HCT116 (cell line): Measurements from ENCODE around the gene PGPEP1. TPM values are rescaled to one million over a fixed set of nuclear protein-coding genes. Genes with fewer than 3 reads are reported as not detected.

Experiments used
- ATAC-seq: fragments of 200-7000 bp; cut with Tn5 transposase; 2 replicates; pipeline ENCODE4 v1.9.1; 2020; ENCODE audit warnings: mild to moderate bottlenecking, moderate library complexity
- BruUV-seq: library from RNA; stranded (reverse); fragments of 400-500 nt; replicated peaks from 2 replicates; lab custom pipeline; 2021; lab: Mats Ljungman, UMichigan
- CTCF ChIA-PET: fragments of 300-600 bp; sonication (Branson Sonifier 250); formaldehyde crosslinking; loops from one replicate; lab custom pipeline; 2021; ENCODE audit warnings: antibody characterized with exemption; lab: Charles Lee
- POLR2A ChIA-PET: fragments of 300-600, 350-600 bp; sonication (Branson Sonifier 250); formaldehyde crosslinking; loops from one replicate; lab custom pipeline; 2021; ENCODE audit warnings: antibody characterized with exemption; lab: Charles Lee
- RAD21 ChIA-PET, 2 experiments: fragments of 300-600 bp; sonication (Branson Sonifier 250); formaldehyde crosslinking; loops; one replicate each; lab custom pipeline; 2023; ENCODE audit warnings: low total read pairs in 2 of 2; ENCODE audit not compliant: uncharacterized antibody in 2 of 2, unreplicated experiment in 2 of 2, low non-redundant PET in 1 of 2; lab: Charles Lee
- DNase-seq: peaks from one replicate; pipeline ENCODE4 v3.0.0-alpha.2; 2010; ENCODE audit warnings: low read depth, low spot score
- H2AFZ ChIP-seq: fragments of 200-600 bp; shearing (Covaris generic), sonication (generic); 2 replicates; pipeline ENCODE4 v1.6.1; 2017; ENCODE audit warnings: low read depth, mixed run types, mixed read lengths, antibody characterized with exemption, low read length; ENCODE audit not compliant: poor library complexity, severe bottlenecking
- H3K27ac ChIP-seq: 2 replicates; pipeline ENCODE4 v1.5.1; 2012; ENCODE audit warnings: low read depth, low read length
- H3K27me3 ChIP-seq: fragments of 200-600 bp; sonication (generic); 2 replicates; pipeline ENCODE4 v1.6.1; 2016; ENCODE audit warnings: mixed run types, low read length, mixed read lengths; ENCODE audit not compliant: insufficient read depth
- H3K36me3 ChIP-seq, 2 experiments: fragments of 200-500 bp in 1 of 2; fragments of 200-600 bp in 1 of 2; sonication (Bioruptor generic) in 1 of 2; sonication (generic) in 1 of 2; 2 replicates each; pipeline versions ENCODE4 v1.5.1 to v1.6.1; 2014 to 2016; ENCODE audit warnings: low read length in 2 of 2, inconsistent platforms in 1 of 2, mixed read lengths in 1 of 2, mixed run types in 1 of 2; ENCODE audit not compliant: insufficient read depth in 2 of 2, control insufficient read depth in 1 of 2
- H3K4me1 ChIP-seq, 2 experiments: fragments of 200-600 bp in 1 of 2; sonication (generic) in 1 of 2; 2 replicates each; pipeline versions ENCODE4 v1.5.1 to v1.6.1; 2012 to 2017; ENCODE audit warnings: low read length in 2 of 2, inconsistent platforms in 1 of 2, mild to moderate bottlenecking in 1 of 2, mixed read lengths in 1 of 2, mixed run types in 1 of 2, moderate library complexity in 1 of 2; ENCODE audit not compliant: insufficient read depth in 2 of 2, control insufficient read depth in 1 of 2
- H3K4me2 ChIP-seq: fragments of 200-600 bp; sonication (generic); 2 replicates; pipeline ENCODE4 v1.6.1; 2017; ENCODE audit warnings: mixed run types, low read length, mixed read lengths
- H3K4me3 ChIP-seq, 2 experiments: fragments of 200-600 bp in 1 of 2; sonication (generic) in 1 of 2; replicated peaks in 1 of 2; 2 replicates each; pipeline ENCODE4 v1.5.1; 2011 to 2016; ENCODE audit warnings: low read length in 2 of 2, control low read depth in 1 of 2, low read depth in 1 of 2, mild to moderate bottlenecking in 1 of 2, mixed read lengths in 1 of 2, mixed run types in 1 of 2
- H3K79me2 ChIP-seq: fragments of 200-600 bp; sonication (generic); 2 replicates; pipeline ENCODE4 v1.6.1; 2017; ENCODE audit warnings: mild to moderate bottlenecking, mixed run types, low read length, moderate library complexity, mixed read lengths; ENCODE audit not compliant: insufficient read depth
- H3K9ac ChIP-seq: fragments of 200-600 bp; sonication (generic); 2 replicates; pipeline ENCODE4 v1.6.1; 2016; ENCODE audit warnings: low read length, mixed read lengths
- H3K9me2 ChIP-seq: fragments of 200-600 bp; sonication (generic), shearing (Covaris generic); 2 replicates; pipeline ENCODE4 v1.6.1; 2017; ENCODE audit warnings: mixed run types, mild to moderate bottlenecking, moderate library complexity; ENCODE audit not compliant: insufficient read depth
- H3K9me3 ChIP-seq, 2 experiments: fragments of 200-500 bp in 1 of 2; fragments of 200-600 bp in 1 of 2; sonication (Bioruptor generic) in 1 of 2; sonication (generic) in 1 of 2; 2 replicates each; pipeline ENCODE4 v1.6.1; 2014 to 2017; ENCODE audit warnings: low read length in 2 of 2, mixed read lengths in 2 of 2, inconsistent platforms in 1 of 2, low read depth in 1 of 2, mild to moderate bottlenecking in 1 of 2, mixed run types in 1 of 2, moderate library complexity in 1 of 2; ENCODE audit not compliant: control insufficient read depth in 1 of 2, insufficient read depth in 1 of 2
- H4K20me1 ChIP-seq: fragments of 200-600 bp; sonication (generic), shearing (Covaris generic); 2 replicates; pipeline ENCODE4 v1.6.1; 2017; ENCODE audit warnings: mixed run types, mild to moderate bottlenecking, moderate library complexity; ENCODE audit not compliant: insufficient read depth
- EZH2phosphoT487 ChIP-seq: fragments of 200-600 bp; IDR thresholded peaks from 2 replicates; pipeline ENCODE4 v1.6.1; 2018; ENCODE audit warnings: antibody characterized with exemption, borderline replicate concordance
- FOSL1 ChIP-seq: IDR thresholded peaks from 2 replicates; pipeline ENCODE4 v1.6.1; 2012; ENCODE audit warnings: low read depth
- intact Hi-C: fragments of 100-400 bp; cut with micrococcal nuclease; formaldehyde crosslinking; loops from 2 replicates; pipeline ENCODE4 v1.10.0; 2022
- total RNA-seq: library from RNA; stranded (reverse); gene quantifications from one replicate; pipeline ENCODE4 v1.2.1, GENCODE V29; 2021; ENCODE audit not compliant: unreplicated experiment
- TF ChIP-seq, protein P1 (sequence below): IDR thresholded peaks from 2 replicates; pipeline ENCODE4 v1.6.1; 2011; ENCODE audit warnings: mild to moderate bottlenecking, low read length, moderate library complexity; ENCODE audit not compliant: insufficient replicate concordance; ENCODE audit errors: extremely low read depth
- TF ChIP-seq, protein P2 (sequence below), 3 experiments: fragments of 200-600 bp in 1 of 3; sonication (generic) in 1 of 3; IDR thresholded peaks in 2 of 3; conservative IDR thresholded peaks in 1 of 3; 2 replicates each; pipeline ENCODE4 v1.5.1; 2012 to 2017; ENCODE audit warnings: low read depth in 2 of 3, low read length in 2 of 3, antibody characterized with exemption in 1 of 3, borderline replicate concordance in 1 of 3, control low read depth in 1 of 3, mild to moderate bottlenecking in 1 of 3, mixed read lengths in 1 of 3, mixed run types in 1 of 3, moderate library complexity in 1 of 3; ENCODE audit not compliant: insufficient read depth in 1 of 3
- TF ChIP-seq, protein P3 (sequence below): IDR thresholded peaks from 2 replicates; pipeline ENCODE4 v1.6.1; 2012

The PGPEP1 gene
- total RNA-seq, 1 experiment from 2014 or later = 30.9 TPM

DNA sequence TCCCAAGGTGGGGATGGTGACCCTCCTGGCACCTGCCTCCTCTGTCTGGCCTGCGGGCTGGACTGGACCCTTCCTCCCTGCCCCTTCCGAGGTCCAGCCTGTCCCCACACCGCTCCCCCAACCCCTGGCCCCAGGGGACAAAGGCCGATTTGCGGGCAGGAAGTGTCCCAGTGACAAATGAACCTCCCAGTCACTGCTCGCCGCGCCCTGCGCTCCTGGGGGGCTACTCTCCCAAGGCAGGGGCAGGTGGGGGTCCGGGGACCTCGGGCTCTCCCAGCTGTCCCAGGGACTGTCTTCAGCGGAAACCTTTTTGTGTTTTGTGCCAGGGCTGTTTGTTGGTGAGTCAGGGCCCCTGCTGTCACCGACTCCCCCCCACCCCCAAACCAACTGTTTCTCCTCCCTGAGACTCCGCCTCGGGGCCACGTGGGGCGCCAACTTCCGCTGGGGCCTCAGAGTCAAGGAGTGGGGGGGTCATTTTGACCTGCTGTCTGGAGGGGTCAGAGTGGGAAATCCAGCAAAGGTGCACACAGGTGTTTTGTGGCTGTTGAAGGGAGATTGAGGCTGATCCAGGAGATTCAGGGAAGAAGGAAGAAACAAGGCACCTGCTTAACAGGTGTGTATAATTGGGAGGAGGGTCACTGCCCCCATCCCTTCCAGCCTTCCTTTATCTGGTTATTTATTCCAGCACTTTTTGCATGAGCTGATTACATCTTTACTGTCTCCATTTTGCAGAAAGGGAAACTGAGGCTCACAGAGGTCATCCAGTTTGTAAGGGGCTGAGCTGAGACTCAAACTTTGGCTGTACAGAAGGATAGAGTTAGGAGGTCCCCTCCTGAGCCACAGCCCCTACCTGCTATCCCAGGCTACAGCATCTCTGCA is 831 bp downstream of the PGPEP1 start:
- peaks cover 33 to 70% of the 10 kb centered on the region in 2 experiments for H3K4me1 ChIP-seq
- no peaks in the 10 kb centered on the region for H3K9me2 ChIP-seq
- TF ChIP-seq, protein P1, sequence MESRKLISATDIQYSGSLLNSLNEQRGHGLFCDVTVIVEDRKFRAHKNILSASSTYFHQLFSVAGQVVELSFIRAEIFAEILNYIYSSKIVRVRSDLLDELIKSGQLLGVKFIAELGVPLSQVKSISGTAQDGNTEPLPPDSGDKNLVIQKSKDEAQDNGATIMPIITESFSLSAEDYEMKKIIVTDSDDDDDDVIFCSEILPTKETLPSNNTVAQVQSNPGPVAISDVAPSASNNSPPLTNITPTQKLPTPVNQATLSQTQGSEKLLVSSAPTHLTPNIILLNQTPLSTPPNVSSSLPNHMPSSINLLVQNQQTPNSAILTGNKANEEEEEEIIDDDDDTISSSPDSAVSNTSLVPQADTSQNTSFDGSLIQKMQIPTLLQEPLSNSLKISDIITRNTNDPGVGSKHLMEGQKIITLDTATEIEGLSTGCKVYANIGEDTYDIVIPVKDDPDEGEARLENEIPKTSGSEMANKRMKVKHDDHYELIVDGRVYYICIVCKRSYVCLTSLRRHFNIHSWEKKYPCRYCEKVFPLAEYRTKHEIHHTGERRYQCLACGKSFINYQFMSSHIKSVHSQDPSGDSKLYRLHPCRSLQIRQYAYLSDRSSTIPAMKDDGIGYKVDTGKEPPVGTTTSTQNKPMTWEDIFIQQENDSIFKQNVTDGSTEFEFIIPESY = no peak
- TF ChIP-seq EZH2phosphoT487 (no peak), FOSL1 (no peak)
- TF ChIP-seq, protein P2, sequence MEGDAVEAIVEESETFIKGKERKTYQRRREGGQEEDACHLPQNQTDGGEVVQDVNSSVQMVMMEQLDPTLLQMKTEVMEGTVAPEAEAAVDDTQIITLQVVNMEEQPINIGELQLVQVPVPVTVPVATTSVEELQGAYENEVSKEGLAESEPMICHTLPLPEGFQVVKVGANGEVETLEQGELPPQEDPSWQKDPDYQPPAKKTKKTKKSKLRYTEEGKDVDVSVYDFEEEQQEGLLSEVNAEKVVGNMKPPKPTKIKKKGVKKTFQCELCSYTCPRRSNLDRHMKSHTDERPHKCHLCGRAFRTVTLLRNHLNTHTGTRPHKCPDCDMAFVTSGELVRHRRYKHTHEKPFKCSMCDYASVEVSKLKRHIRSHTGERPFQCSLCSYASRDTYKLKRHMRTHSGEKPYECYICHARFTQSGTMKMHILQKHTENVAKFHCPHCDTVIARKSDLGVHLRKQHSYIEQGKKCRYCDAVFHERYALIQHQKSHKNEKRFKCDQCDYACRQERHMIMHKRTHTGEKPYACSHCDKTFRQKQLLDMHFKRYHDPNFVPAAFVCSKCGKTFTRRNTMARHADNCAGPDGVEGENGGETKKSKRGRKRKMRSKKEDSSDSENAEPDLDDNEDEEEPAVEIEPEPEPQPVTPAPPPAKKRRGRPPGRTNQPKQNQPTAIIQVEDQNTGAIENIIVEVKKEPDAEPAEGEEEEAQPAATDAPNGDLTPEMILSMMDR (IDR thresholded peaks at IDR 0.05 in 2 of 3, conservative IDR thresholded peaks at IDR 0.05 in 1 of 3; ENCODE audit: borderline replicate concordance in 1 of 3, insufficient read depth in 1 of 3, low read depth in 2 of 3, low read length in 2 of 3) = peak in 1 of 3 experiments; percentile 10; a peak in 2 of 6 replicates
- TF ChIP-seq, protein P3, sequence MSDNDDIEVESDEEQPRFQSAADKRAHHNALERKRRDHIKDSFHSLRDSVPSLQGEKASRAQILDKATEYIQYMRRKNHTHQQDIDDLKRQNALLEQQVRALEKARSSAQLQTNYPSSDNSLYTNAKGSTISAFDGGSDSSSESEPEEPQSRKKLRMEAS = peak; percentile 76
- TF ChIP-seq, all 23 proteins: peak for 2
- Histone ChIP-seq H3K79me2 (no peaks in the 10 kb centered on the region), H3K9me3 (no peaks in the 10 kb centered on the region), H3K27me3 (no peaks in the 10 kb centered on the region), H4K20me1 (no peaks in the 10 kb centered on the region), H2AFZ (no peak overlapping the region), H3K4me2 (peak overlapping the region; percentile 97), H3K4me3 (peak overlapping the region; percentile 76 to 82), H3K27ac (peak overlapping the region; percentile 67), H3K9ac (peak overlapping the region; percentile 62), H3K36me3 (no peaks in the 10 kb centered on the region; a peak in 2 of 4 replicates)
- ATAC-seq (peak; percentile 67), DNase-seq (no peak)
- ChIA-PET POLR2A (no interaction called here), RAD21 (no interaction called here), CTCF (interaction anchor here (2.2 kb wide), 1 partner anchor 13 kb away, joined by 7 read pairs; no protein-coding TSS in a partner anchor)
- intact Hi-C loops = loop anchor here (5.0 kb wide), 1 partner anchor 64 kb away; no protein-coding TSS in a partner anchor
- BruUV-seq = TSS peak; percentile 48
